Inflammatory macrophage treated with lipopolysaccharide for 4 hours (primary cell): ENCODE results near the gene CEP19.

ENCODE experiments used
- DNase-seq: peaks from one replicate; pipeline ENCODE4 v3.0.0-alpha.2; 2020

CEP19 gene

GRCh38 chr3:196662711-196663571 lies 49.1 kb downstream of the CEP19 start:
- no peak for DNase-seq

GRCh38 chr3:196662033-196662432 lies 50.0 kb downstream of the CEP19 start:
- DNase-seq, result no peak

- DNase-seq, result no peak
Measured at GRCh38 chr3:196661400-196661799, 50.6 kb downstream of the CEP19 start.

- no peak for DNase-seq
Measured at GRCh38 chr3:196660381-196661166, 51.5 kb downstream of the CEP19 start.

- DNase-seq, result no peak
Measured at GRCh38 chr3:196659901-196660351, 52.1 kb downstream of the CEP19 start.
